GM19463 (cell line): ENCODE results near the gene HYCC2.
A peak's percentile ranks its signal among the peaks of the same experiment; 100 is the strongest.
"Not testable (repeated sequence)": the region's sequence is repeated elsewhere in the genome, so short reads cannot be mapped to it uniquely, and the experiment has no call there.

Source experiments
- ATAC-seq: cut with Tn5 transposase; IDR thresholded peaks from one replicate; pipeline ENCODE4 v1.9.1; 2021; ENCODE audit warnings: mild to moderate bottlenecking, moderate library complexity; ENCODE audit not compliant: unreplicated experiment

The HYCC2 gene

DNA sequence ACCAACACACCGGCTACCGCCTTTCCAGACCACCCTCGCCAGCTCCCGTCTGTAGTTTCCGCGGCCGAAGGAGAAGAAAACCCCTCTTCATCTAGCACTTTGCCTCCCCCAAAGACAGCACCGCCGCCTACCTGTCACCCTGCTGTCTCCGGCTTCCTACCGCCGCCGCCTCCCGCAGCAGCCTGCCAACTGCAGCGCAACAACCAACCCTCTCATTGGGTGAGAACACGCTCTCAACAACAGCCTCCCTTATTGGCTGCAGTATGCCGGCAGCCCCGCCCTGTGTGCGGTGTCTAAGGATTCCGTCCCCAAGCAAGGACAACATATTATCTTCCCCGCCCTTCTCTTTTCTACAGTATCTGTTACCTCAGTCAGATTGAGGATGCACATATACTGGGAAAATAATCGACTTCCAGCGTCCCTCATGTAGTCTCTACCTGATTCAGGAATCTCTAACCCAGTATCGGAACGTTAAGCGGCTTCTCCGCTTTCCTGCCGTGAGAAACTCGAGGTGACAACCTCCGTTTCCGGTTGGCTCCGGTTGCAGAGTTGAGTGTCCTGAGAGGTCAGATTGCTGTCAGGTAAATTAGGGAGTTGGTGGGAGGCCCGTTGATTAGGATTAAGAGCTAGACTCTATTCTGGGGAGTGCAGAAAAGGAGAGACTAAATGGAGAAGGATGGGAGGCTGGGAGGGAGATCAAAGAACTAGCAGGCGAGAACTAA is at the start of gene HYCC2, which contains the start of gene NDUFB3:
Gene HYCC2 (minus strand): TSS at position 193 of the 722 bp plus-strand sequence. CDS start 47,662 bp downstream, outside the sequence.
Gene NDUFB3 (plus strand): TSS at position 523 of the 722 bp plus-strand sequence. CDS start 6,882 bp downstream, outside the sequence.
- peak; percentile 97 for ATAC-seq

DNA sequence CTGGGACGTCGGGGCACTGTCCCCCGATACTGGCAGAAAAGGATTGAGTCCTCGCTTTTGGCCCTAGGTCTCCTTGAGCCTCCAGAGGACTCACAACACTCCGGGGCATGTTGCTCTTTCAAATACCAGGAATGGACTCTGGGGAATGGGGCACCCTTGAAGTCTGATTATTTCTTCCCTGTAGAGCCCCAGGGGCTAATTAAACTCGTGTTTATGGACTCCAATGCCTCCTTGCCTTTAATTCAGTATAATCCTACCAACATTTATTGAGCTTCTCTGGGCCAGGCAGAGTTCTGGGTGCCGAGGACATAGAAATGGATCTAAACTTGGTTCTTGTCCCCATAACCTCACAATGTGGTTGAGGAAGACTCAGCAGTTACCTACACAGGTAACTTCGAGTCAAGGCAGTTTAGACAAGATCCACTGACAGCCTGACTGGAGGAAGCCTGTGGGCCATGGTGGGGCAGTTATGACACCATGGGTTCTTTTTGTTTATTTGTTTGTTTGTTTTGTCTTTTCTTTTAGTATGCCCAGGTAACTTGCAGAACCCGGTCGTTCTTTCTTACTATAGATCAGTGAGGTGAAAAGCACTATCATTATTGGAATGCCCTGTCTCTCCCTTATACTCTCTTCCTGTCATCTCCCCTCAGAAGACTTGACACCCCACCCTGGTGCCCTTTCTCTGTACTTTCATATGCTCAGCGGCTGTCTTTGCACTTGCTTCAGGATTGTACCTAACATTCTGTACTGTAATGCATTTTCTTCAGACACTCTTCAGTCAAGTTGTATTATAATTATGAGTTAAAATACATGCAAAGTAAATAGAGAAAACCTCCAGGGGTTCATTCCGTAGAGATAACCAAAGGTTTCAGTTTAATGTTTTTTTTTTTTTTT is 47.7 kb upstream of the HYCC2 start:
- ATAC-seq = peak; percentile 1

DNA sequence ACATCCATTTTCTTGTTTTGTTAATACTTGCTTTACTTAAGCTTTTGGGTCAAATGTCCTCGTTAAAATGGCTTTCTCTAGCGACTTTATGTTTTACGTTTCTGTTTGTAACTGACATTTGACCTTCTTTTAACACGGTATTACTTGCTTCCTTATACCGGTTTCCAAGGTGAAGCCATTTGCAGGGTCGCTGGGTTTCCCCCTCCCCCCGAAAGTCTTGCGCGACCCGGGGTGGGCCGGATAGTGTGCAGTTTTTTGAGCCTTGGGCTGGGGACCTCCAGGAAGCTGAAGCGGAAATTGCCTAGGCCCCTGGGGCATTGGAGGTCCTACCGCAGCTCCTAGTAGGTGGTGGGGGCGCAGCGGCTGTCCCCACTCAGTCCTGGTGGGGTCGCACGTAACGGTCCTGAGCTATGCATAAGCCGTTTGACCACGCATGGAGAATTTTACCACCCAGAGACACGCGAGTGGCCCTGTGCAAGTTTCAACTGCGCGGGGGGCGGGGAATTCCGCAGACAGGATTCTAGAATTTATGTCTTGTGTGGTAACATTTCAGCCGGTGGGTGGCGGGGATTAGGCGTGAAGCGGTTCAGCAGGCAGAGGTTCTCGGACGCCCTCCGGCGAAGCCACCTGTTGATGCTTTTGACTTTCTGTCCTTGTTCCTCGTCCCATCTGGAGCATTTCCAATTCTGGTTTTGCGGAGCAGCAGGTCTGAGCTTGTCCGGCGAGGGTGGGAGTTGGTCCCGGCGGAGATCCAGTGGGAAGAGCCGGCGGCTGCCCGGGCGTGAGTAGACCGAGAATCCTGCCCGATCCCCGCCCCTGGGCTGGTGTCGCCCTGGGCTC is 46.9 kb upstream of the HYCC2 start:
- peak; percentile 50 for ATAC-seq

DNA sequence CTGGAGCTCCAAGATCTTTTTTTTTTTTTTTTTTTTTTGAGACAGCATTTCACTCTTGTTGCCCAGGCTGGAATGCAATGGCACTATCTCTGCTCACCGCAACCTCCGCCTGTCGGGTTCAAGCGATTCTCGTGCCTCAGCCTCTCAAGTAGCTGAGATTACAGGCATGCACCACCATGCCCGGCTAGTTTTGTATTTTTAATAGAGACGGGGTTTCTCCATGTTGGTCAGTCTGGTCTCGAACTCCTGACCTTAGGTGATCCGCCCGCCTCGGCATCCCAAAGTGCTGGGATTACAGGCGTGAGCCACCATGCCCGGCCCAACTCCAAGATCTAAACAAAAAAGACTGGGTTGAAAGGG is 46.2 kb upstream of the HYCC2 start:
- ATAC-seq = not testable (repeated sequence)

DNA sequence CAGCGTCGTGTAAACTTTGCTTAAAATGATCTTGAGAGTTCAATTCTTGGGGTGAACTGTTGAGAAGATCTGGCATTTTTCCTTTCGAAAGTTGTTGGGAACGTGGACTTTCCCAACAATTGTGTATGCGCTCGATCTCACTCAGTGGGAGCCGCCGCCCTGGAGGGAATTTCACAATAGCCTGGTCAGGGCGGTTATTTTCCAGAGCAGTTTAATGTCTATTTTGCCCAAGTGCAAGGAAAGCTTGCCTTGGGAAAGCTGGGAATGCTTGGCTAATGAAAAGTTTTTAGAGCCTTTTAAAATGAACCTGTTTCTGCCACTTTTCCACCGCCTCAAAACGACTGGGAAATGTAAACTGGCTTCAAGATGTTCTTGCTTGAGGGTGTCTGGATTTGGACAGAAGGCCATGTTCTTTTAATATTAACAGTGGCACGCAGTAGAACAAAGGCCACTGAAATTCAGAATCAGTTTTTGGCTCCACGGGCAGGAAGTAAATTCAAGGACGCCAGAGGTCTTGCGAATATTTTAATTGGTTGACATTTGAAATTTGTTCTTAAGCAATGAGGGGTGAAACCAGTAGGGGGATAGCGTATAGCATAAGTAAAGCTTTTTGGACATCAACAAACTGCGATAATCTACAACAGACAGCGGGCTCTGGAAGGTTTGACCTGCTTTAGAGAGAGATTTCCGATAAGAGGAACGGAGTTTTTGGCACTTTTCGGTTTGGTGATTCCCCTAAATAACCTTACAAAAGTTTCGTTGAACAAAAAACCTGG is 45.7 kb upstream of the HYCC2 start:
- ATAC-seq = no peak

DNA sequence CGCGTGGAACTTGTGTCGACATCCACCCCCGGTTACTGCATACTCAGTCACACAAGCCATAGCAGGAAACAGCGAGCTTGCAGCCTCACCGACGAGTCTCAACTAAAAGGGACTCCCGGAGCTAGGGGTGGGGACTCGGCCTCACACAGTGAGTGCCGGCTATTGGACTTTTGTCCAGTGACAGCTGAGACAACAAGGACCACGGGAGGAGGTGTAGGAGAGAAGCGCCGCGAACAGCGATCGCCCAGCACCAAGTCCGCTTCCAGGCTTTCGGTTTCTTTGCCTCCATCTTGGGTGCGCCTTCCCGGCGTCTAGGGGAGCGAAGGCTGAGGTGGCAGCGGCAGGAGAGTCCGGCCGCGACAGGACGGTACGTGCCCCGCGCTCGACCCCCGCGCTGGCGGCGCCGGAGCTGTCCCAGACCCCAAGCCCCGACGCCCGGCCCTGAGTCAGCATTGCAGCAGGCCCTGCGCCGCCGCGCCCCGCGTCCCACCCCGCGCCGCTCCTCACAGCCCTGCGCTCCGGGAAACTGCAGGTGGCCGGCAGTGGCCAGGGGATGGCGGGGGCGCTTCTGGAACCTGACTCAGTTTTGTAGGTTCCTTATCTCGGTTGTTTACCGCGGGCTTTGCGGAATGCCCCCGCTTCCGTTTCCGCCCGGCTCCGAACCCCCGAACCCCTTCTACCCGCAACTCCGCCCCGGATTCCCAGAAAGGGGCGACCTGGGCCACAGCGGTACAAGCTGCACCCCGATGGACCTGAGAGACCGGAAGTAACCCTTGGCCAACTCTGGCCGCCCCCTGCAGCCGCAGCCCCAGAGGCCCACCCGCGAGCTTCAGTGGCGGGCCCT is 44.9 kb upstream of the HYCC2 start, which contains the start of gene CFLAR:
Gene CFLAR (plus strand): TSS at position 50 of the 844 bp plus-strand sequence. CDS start 13,702 bp downstream, outside the sequence.
- peak; percentile 33 for ATAC-seq

DNA sequence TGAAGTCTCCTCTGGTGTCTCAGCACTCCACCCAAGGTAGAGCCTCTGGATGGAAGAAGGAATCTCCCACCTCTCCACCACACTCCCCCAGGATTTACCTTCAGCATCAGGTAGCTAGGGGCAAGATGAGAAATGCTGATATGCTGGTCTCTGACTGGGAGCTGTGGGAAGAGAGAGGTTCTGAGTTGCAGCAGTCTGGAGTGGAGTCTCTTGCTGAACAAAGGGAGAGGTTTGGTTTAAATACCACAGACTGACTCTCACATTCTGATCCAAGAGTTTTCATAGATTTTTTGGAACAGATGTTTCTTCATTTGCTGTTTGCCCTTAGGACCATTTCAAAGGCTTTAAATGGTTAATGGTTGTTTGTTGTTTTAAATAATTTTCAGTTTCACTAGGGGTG is 43.4 kb upstream of the HYCC2 start:
- no peak for ATAC-seq

DNA sequence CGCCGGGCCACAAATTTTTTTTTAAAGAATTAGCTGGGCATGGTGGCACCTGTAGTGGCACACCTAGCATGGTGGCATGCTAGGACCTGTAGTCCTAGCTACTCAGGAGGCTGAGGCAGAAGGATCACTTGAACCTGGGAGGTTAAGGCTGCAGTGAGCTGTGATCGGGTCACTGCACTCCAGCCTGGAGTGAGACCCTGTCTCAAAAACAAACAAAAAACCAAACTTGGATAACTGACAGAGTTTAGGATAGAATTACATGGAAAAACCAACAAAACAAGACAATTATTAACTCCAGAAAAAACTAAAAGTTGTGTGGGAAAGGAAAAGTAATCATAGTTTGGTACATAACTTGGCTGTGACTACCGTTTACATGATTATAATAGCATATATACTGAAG is 42.9 kb upstream of the HYCC2 start:
- no peak for ATAC-seq

DNA sequence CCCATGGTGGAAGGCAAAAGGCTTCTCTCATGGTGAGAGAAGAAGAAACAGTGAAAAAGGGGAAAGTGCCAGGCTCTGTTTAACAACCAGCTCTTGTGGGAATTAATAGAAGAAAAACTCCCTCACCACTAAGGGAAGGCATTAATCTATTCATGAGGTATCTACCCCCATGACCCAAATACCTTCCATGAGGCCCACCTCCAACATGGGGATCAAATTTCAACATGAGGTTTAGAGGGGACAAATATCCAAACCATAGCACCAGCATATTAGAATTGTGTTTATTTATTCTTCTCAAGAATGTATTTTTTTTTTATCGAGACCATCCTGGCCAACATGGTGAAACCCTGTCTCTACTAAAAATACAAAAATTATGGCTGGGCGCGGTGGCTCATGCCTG is 39.6 kb upstream of the HYCC2 start:
- no peak for ATAC-seq

DNA sequence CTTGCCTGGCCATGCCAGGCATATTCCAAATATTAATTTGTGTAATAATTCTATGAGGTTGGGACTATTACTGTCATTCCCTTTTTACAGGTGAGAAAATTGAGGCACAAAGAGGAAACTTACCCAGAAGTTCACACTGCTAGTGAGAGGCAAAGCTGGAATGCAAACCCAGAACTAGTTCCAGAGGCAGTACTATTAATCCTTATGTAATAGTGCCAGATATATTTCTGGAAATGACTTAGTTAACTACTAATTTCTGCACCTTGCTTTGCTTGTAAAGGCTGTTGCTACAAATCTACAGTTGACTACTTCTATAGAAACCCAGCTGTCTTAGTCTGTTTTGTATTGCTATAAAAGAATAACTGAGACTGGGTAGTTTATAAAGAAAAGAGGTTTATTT is 39.1 kb upstream of the HYCC2 start:
- ATAC-seq = no peak

DNA sequence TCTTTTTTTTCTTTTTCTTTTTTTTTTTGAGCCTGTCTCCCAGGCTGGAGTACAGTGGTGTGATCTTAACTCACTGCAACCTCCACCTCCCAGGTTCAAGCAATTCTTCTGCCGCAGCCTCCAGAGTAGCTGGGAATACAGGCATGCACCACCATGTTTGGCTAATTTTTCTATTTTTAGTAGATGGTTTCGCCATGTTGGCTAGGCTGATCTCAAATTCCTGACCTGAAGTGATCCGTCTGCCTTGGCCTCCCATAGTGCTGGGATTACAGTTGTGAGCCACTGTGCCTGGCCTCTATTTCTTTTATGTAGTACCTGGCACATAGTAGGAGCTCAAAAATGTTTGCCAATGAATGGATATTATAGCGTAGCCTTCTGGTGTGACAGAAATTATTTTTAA is 37.7 kb upstream of the HYCC2 start:
- ATAC-seq = no peak

DNA sequence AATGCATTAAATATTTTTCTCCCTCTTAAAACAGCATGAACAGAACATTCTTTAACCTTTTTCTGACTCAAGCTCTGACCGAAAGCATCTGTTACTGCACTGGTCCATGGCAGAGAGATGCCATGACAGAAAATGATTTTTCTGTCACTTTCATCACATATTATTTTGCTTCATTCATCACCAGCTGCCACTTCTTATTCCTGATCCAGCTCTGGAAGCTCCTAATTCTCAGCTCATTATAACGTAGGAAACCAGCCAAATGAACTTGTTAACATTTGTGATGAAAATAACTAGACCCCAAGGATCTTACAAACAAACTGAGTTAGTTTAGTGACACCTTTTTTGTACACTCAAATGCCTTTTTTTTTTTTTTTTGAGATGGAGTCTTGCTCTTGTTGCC is 36.9 kb upstream of the HYCC2 start:
- no peak for ATAC-seq

DNA sequence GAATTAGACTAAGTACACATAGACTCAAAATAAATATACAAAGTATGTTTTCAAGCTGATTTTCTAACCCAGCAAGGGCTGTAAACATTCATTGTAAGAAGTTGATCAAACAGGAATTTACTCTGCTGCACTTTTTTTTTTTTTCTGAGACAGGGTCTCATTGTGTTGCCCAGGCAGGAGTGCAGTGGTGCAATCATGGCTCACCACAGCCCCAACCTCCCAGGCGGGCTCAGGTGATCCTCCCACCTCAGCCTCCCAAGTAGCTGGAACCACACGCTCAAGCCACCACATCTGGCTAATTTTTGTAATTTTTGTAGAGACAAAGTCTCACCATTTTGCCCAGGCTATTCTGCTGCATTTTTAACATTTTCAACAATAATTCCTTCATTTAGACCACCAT is 36.2 kb upstream of the HYCC2 start:
- no peak for ATAC-seq

DNA sequence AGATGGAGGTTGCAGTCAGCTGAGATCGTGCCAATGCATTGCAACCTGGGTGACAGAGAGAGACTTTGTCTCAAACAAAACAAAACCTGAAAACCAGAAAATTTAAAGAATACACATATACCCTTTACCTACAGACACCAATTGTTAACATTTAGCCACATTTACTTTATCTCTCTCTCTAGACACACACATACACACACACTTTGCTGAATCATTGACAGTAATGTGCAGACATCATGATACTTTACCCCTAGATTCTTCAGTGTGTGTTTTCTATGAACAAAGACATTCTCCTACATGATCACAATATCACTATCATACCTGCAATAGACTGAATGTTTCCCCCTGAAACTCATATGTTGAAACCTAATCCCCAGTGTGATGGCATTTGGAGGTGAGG is 34.3 kb upstream of the HYCC2 start:
- no peak for ATAC-seq

DNA sequence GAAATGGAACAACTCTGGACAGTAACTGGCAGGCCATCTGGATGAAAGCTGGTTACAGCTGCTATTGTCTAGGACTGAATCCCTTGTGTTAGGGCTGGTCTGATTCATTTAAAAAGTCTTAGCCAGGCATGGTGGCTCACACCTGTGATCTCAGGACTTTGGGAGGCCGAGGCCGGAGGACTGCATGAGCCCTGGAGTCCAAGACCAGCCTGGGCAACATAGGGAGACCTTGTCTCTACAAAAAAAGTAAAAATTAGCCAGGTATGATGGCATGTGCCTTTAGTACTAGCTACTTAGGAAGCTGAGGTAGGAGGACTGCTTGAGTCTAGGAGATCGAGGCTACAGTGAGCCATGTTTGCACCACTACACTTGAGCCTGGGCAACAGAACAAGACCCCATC is 29.0 kb upstream of the HYCC2 start:
- no peak for ATAC-seq

DNA sequence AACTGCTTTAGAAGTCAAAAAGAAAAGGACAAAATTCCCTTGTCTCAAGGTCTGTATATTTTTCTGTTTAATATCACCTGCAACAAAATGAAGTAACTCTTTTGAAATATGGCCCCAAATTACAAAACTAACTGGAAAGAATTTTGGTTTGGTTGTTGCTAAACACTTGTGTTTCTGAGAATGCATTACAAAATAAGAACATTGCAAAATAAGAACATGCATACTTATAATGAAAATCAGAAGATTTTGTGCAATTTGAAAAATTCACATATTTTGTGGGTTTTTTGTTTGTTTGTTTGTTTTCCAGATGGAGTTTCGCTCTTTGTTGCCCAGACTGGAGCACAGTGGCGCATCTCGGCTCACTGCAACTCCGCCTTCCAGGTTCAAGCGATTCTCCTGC is 22.1 kb upstream of the HYCC2 start:
- no peak for ATAC-seq

DNA sequence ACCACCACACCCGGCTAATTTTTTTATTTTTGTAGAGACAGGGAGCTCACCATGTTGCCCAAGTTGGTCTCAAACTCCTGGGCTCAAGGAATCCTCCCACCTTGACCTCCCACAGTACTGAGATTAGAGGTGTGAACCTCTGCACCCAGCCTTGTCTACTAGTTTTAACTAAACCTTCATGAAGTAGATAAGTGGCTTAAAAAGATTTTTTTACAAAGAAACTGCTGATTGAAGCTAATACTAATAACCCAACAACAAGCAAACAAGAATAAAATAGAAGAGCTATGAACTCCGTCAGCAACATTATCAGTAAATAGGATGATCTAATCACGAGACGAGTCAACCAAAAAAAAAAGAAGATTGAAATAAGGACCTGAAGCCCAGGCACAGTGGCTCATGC is 19.1 kb upstream of the HYCC2 start:
- ATAC-seq = no peak

DNA sequence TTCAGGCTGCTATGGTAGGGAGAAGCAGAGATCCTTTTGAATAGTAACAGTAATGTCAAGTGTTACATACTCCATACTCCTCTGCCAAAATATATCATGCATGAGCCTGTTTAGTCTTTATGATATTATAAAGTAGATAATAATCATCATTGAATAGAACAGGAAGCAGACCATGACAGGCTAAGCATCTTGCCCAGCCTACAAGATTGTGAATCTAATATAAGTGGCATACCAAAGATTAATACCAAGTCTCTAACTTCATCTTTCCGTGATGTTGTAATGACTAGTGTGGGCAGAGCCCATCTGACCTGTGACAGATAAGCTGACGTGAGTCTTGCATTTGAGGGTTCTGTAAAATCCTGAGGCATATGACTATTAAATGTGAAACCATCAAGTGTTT is 13.4 kb upstream of the HYCC2 start:
- no peak for ATAC-seq

DNA sequence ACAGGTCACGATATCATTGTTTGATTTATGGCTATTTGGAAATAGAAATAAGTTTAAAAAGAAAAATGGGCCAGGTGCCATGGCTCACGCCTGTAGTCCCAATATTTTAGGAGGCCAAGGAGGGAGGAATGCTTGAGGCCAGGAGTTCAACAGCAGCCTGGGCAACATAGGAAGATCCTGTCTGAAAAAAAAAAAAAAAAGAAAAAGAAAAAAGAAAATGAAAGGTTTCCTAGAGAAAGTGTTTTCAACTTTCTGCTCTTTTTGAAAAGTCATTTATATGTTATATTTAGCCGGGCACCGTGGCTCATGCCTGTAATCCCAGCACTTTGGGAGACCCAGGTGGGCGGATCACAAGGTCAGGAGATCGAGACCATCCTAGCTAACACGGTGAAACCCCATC is 3.5 kb upstream of the HYCC2 start:
- ATAC-seq = no peak
